Inferior parietal cortex (tissue), 1 donor: ENCODE results near the gene ZFAND3.
"Not testable (repeated sequence)": the region's sequence is repeated elsewhere in the genome, so short reads cannot be mapped to it uniquely, and the experiment has no call there.

Experiments used
- DNase-seq: peaks from one replicate; pipeline ENCODE4 v3.0.0-alpha.2; 2016; ENCODE audit errors: extremely low spot score

The ZFAND3 gene

DNA sequence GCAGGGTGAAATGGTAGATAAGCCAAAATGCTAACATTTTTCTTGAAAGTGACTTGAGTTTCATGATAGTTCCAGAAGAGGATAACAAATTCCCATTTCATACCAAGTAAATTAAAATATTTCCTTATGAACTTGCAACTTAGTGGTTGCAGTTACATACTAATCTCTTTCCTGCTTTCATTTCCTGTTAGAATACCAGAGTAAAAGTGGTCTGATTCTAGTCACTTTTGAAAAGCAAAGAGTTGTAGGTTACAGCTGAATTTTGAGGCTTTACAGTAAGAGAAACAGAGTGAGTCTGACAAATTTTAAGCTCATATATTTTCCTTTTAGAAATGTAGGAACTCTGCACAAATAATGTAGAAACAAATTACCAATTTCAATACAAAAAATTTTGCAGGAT is 117.4 kb downstream of the ZFAND3 start:
- no peak for DNase-seq

DNA sequence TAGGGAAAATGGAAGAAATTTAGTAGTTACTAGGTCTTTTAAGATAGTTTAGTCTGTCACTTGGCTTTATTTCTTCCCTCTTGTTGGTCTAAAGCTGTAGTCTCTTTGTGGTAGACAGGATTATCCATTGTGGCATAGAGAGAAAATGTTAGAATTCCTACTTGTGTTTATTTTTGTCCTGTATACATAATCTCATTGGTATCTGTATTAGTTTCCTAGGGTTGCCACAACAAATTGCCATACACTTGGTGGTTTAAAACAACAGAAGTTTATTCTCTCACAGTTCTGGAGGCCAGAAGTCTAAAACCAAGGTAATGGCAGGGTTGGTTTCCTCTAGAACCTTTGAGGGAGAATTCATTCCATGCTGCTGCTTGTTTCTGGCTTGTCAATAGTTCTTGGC is 119.4 kb downstream of the ZFAND3 start:
- no peak for DNase-seq

DNA sequence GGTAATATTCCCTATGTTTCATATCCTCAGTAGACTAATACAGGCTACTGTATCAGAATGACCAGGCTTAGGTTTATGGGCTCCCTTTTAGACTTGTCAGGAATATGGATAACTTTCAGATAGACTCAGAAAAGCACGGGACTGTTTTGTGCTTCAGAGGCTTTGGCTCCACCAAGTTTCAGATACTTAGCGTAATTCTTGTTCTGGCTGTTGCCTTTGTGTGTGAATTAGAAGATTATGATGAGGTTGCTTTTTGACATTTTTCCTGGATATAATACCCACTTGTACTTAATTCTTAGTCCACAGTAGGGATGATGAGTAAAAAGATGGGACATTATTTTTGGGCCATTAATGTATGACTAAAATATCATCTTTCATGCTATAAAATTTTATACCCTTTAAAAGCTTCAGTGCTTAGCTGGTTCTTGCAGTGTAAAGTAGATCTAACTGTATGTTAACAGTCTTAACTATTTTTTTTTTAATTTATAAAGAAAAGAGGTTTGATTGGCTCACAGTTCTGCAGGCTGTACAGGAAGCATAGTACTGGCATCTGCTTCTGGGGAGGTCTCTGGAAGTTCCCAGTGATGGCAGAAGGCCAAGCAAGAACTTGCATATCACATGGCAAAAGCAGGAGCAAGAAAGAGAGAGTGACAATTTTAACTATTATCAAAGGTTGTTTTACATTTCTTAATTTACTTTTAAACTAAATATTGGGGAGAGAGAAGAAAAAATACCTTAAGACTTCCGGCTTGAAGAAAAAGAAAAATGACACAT is 120.7 kb downstream of the ZFAND3 start:
- DNase-seq = no peak

DNA sequence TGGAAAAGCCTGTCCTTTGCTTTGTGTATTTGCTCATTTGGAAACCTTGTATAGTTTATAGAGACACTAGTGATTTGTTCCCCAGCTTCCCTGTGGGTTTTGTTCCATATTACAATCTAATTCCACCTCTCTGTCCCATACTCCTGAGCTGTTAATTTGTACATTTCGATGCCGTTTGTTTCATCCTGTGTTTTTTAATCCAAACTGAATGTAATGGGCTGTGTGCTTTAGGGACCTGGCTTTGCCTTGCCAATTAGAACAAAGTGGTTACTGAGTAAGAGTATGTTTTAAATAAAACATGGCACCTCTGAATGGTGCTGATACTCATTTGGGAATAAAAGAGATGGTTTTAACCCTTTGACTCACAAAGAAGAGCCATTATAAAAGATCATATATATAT is 122.3 kb downstream of the ZFAND3 start:
- no peak for DNase-seq

DNA sequence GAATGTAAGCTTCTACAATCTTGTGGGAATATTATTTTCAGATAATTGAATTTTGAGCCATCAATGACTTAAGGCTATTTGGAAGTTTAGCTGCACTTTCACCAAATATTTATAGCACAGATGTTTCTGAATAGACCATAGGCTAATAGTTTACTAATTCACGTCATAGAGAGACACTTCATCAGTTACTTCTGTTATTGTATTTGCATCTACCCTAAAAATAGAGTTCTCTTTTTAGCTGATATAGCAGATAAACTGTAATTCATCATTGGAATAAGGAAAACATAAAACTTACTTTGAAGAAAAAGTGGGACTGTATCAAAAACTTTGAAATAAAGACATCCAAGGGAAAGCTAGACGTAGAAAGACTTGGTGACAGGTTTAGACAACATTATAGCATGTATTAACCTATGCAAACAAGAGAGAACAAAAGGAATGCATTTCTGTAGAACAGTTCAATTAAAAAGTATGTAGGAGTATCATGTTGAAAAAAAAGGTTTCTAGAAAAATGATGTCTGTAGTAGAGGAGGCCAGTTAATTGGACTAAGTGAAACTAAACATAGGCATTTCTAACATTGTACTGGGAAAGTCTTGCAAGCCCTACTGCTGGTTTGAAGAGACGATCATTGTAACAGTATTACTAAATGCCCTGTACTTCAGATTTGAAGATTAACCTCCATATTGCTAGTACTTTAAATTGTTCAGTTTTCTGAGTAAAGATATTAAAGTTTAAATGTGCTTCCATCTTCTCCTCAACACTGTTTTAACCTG is 123.3 kb downstream of the ZFAND3 start:
- no peak for DNase-seq

DNA sequence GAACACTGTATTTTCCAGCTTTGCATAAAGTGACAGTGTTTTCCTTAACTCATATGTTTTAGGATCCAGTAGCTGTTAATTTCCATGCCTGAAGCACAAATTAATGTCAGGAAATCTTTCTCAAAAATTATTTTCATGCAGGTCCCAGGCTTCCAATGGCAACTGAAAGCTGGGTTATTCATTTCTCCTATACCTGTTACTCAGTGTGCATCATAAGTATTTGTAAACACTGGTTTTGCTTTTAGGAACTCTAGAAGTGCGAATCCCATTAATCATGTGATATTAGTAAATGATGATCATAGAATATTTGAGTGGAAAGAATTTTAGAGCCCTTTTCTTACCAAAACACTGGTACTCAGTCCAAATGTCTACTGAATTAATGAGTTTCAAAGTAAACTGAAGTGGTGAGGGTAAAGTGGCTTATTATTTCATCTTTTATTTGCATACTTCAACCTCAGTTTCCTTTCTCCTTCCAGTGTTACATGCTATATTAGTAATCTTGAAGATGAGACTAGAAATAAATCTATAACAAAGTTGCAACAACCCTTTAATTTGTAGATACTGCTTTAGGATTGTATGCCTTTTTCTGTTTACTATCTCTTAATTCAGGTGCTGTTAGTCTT is 124.0 kb downstream of the ZFAND3 start:
- DNase-seq = no peak

DNA sequence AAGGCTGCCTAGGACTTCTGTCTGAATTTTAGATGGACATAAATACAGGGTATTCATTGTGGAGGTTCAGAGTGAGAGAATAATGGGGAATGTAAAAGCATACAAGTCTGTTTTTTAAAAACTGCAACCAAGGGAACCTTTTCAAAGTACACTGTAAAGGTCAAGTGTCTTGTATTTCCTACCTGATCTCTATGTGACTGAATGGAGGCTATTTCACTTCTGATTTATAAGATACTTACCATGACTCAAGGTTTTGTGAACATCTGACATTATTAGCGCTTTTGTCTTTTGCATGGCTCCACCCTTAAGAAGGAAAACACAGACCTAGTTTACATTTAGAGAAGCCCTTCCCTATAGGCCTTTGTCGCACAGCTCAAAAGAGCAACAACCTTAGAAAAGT is 126.5 kb downstream of the ZFAND3 start:
- no peak for DNase-seq

DNA sequence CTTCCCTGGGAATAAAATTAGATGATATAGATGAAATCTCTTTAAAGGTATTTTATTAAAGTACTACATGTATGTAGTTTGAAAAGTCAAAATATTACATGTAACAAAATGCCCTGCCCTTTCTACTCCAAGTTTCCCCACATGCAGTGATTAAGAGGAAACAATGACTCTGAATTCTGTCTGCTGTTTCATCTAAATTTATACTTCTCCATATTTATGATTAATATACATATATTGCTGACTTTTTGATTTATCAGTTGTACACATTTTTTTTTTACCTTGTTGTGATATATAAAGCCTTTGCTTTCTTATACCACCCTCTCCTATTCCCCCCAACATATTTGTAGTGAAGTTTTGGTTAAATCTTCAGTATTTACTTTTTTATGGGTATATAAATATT is 127.9 kb downstream of the ZFAND3 start:
- no peak for DNase-seq

DNA sequence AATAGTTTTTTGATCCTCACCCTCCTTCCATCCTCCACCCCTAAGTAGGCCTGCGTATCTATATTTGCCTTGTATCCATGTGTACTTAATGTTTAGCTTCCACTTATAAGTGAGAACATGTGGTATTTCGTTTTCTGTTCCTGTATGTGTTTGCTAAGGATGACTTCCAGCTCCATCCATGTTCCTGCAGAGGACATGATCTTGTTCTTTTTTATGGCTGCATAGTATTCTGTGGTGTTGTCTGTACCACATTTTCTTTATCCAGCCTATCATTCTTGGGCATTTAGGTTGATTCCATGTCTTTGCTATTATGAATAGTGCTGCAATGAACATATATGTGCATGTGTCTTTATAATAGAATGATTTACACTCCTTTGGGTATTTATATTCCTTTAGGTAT is 129.1 kb downstream of the ZFAND3 start:
- DNase-seq = not testable (repeated sequence)

DNA sequence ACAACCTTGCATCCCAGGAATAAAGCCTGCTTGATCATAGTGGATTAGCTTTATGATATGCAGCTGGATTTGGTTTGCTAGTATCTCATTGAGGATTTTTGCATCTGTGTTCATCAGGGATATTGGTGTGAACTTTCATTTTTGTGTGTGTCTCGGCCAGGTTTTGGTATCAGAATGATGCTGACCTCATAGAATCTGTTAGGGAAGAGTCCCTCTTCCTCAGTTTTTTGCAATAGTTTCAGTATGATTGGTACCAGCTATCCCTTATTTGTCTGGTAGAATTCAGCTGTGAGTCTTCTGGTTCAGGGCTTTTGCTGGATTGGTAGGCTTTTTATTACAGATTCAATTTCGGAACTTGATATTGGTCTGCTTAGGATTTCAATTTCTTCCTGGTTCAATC is 132.5 kb downstream of the ZFAND3 start:
- DNase-seq = no peak

DNA sequence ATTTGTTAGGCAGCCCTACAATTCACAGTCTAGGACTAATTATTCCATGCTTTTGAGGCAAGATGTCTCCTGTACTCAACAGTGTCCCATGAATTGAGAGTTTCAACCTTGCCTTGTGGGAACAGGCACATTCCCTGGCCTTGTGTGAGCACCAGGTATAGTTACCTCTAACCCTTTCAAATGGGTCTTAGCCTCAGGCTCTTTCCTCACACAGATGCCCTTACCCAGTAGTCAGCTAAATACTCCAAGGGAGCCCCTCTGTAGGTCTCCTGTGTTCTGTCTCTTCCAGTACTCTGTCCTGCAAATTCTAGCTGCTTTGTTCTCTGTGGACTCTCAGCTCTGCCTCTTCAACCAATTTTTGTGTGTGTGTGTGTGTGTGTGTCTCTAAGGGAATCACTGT is 135.3 kb downstream of the ZFAND3 start:
- no peak for DNase-seq

DNA sequence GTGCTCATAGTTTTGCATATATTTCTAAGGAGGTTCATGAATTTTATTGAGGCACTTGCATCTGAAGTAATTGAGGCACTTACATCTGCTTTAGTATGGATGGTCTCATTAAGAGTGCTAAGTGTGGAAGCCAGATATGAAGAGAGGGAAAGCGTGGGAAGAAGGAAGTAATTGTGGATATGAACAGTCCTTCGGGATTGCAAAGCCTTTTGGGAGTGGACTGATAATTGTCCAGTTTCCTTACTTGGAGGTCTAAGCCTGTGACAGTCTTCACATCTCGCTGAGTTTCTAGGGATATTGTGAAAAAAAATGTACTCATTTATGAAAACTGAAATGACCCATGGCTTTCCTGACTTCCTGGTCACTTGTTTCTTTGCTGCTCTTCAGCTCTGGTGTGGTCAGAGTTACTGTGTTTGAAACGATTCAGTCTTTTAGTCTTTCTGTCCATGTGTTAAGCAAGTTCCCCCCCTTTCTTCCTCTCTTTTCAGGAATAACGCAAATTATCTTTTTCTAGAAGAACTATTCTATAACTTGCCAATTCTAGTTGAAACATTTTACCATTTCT is 137.3 kb downstream of the ZFAND3 start:
- DNase-seq = no peak

DNA sequence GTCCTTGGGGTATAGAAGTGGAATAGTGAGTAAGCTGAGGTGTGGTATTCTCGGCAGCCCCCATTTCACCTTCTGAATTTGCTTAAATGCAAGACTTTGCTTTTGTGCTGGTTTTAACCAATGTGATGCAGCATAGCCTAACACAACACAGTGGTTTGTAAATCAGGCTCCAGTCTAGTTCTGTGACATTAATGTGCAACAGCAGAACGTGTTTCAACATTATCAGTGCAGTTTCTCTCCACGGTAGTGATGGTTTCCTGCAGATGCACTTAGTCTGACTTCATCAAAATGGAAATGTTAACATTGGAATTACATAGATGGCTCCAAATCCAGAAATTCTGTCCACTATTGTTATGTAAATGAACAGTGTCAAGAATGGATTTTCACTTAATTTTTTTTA is 139.5 kb downstream of the ZFAND3 start:
- DNase-seq = no peak

DNA sequence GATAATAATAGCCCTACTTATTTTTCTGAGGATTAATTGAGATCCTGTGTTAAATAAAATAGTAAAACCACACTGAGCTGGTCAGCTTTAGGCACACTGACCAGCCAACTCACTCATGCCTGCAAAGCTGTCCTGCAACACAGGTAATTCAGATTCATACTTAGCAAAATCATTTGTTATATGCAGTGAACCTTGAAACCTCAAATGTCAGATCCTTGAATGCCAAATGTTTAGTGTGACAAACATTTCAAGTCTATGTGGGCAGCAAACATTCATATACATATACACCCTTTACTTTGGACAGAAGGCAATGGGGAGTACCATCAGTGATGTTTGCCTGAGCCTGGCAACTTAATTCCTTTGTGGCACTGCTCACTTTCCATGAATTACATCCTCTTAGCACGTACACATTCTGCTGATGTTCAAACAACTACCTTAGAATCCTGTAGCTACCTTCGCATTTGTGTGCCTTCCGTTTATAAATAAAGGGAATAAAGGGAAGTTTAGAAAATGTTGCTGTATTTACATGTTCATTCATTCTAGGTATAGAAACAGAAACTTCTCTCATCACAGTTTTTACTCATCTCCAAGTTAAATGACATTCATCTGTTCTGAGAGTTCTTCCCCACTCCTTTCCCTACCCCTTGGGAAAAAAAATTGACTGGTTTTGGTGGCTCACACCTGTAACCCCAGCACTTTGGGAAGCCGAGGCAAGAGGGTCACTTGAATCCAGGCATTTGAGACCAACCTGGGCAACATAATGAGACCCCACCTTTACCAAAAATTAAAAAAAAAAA is 140.8 kb downstream of the ZFAND3 start:
- DNase-seq = no peak

DNA sequence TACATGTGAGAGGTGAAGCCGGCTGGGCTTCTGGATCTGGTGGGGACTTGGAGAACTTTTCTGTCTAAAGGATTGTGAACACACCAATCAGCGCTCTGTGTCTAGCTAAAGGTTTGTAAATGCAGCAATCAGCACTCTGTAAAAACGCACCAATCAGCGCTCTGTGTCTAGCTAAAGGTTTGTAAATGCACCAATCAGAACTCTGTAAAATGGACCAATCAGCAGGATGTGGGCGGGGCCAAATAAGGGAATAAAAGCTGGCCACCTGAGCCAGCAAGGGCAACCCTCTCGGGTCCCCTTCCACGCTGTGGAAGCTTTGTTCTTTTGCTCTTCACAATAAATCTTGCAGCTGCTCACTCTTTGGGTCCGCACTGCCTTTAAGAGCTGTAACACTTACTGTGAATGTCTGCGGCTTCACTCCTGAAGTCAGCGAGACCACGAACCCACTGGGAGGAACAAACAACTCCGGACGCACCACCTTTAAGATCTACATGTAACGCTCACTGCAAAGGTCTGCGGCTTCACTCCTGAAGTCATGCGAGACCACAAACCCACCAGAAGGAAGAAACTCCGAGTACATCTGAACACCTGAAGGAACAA is 143.1 kb downstream of the ZFAND3 start:
- not testable (repeated sequence) for DNase-seq

DNA sequence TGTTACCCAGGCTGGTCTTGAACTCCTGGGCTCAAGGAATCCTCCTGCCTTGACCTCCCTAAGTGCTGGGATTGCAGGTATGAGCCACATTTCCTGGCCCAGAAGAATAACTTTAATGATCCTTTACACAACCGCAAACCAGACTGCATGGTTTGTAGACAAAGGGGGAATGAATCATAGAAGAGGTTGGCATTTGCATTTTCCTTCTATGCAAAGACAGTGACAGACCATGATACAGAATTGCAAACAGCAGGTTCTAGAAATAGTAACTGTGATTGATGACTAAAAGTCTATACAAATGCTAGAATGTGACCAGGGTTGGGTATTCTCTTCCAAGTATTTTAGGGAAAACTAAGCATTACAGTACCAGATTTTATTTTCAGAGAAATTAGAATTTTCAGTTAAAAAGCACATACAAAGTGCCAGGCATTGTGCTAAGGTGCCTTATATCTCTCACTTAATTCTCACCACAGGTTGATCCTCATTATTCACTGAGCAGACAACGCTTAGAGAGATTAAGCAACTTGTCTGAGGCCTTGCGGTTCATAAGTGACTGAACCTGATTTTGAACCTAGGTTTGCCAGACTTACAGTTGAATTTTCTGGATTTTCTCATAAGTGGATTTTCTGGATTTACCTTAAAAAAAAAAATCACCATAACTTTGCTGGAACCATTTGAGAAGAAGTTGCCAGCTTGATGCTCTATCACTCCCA is 146.6 kb downstream of the ZFAND3 start:
- DNase-seq = no peak

DNA sequence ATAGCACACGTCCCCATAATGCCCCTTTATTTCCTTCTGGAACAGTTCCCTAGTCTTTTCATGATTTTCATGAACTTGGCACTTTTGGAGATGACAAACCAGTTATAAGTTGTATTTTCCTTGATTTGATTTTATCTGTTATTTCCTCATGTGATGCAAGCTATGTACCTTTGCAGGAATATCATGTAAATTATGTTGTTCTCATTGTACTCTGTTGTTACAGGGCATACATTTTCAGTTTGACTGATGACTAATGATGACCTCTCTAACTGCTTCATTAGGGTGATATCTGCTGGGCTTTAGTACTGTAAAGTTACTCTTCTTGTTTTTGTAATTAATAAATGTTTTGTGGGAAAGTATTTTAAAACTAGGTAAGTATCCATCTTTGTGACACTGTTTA is 147.3 kb downstream of the ZFAND3 start:
- DNase-seq = no peak

DNA sequence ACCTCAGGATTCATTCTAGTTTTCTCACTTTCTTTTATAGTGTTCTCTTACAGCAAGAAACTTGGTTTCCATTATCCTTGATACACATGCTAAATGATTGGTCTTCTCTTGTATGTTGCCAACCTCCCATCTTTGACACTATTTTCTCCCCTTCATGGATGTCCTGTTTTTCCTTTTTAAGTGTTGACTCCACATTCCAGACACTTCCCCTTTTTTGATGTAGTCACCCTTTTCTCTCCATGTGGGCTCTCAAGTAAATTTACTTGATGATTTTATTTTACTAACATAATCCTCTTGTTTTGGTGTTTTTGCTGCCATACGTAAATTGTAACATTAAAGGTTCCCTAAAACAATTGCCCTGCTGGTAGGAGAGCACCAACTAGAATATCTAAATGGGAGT is 148.1 kb downstream of the ZFAND3 start:
- no peak for DNase-seq

DNA sequence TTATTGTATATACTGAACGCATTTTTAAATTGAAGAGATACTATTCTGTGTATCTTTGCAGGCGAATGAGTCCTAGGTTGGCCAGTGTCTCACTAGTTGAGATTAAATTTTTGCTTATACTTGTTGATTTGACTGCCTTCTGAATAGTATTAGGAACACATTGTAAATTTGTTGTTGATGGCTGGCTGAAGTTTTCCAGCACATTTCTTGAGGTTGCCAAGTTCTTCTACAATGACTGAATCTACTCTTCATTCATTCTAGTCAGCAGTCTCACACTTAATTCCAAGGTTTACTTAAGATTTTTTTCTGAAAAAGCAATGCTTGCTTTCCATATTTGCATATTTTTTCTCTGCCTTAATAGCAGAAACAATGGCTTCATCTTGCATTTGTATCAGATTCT is 151.7 kb downstream of the ZFAND3 start:
- no peak for DNase-seq

DNA sequence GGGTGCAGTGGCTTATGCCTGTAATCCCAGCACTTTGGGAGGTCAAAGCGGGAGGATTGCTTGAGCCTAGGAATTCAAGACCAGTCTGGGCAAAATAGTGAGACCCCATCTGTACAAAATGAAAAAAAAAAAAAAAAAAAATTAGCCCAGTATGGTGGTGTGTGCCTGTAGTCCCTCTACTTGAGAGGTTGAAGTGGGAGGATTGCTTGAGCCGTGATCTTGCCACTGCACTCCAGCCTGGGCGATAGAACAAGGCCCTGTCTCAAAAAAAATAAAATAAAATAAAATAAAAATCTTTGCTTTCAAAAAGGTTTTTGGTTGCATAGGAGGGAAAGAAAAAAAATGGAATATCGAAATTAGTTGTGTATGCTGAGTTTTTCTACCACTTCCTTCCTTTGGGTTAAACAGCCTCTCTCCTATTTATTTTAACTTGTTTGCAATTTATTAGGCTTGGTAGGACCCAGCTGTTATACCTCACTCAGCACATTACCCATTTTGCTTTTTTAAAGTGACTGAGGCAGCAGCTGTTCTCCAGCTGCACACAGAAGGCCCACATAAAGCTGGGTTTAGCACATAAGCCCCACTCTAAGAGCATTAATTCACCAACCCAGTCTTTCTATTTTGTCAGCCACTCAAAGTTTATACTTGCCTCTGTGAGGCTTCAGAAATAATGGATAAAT is 152.3 kb downstream of the ZFAND3 start:
- DNase-seq = no peak
